Measurements from ENCODE around the gene RGL1.

The RGL1 gene

DNA sequence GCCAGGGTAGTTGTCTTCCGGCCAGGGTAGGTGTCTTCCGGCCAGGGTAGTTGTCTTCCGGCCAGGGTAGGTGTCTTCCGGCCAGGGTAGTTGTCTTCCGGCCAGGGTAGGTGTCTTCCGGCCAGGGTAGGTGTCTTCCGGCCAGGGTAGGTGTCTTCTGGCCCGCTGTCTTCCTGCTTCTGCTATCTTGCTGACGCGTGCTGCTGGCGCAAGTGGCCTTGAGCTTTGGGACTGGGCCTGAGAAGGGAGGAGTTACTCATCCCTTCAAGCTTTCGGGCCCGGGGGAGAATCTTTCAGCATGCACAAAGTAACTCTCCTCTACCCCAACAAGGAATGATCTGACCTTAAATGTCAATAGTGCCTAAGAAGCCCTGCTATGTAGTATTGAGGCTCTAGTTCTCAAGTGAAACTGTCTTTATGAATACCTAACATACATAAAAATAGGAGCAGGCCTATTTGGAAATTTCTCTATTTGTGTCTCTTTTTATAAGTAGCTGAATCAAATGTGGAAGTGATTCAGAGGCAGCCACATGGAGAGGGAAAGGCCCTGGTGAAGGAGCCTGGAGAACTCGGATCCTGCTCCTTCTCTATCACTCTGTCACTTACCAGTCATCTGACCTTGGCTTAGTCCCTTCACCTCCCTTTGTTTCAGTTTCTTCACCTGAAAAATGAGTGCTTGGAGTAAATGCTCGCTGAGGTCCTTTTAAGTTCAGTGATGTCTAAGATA, 65.6 kb downstream of the RGL1 start:
- H3K4me1 ChIP-seq (ENCODE audit: control insufficient read depth, insufficient read depth, low read length): no peaks in the 10 kb centered on the region
- POLR2A ChIA-PET: no interaction called here

GRCh38 chr1:183871142-183871541, 66.2 kb downstream of the RGL1 start:
- Histone ChIP-seq H3K9me3 (ENCODE audit: control insufficient read depth, insufficient read depth, low read depth, low read length) (no peaks in the 10 kb centered on the region), H3K36me3 (ENCODE audit: control insufficient read depth in 2 of 2, insufficient read depth in 1 of 2, low read length in 2 of 2) (no peaks in the 10 kb centered on the region), H3K27ac (ENCODE audit: extremely low read depth, low read depth, low read length) (no peak overlapping the region), H3K4me1 (ENCODE audit: control insufficient read depth, insufficient read depth, low read length) (no peaks in the 10 kb centered on the region), H3K4me3 (ENCODE audit: low read depth, low read length) (no peak overlapping the region)
- POLR2A ChIA-PET: no interaction called here
- CTCF ChIA-PET: no interaction called here
- TF ChIP-seq ZNF629 (tag by site-specific recombination; IDR thresholded peaks at IDR 0.05) (0 out of 2 replicates have a peak, but pooled peaks have one; percentile 37), ZNF2 (tag by site-specific recombination; IDR thresholded peaks at IDR 0.05) (no peak), ZBTB21 (tag by site-specific recombination; IDR thresholded peaks at IDR 0.05) (peak; percentile 26; the same call in 1 of the 2 replicates), SALL2 (tag by site-specific recombination; IDR thresholded peaks at IDR 0.05; ENCODE audit: borderline replicate concordance) (no peak)
- TF ChIP-seq, protein P1, sequence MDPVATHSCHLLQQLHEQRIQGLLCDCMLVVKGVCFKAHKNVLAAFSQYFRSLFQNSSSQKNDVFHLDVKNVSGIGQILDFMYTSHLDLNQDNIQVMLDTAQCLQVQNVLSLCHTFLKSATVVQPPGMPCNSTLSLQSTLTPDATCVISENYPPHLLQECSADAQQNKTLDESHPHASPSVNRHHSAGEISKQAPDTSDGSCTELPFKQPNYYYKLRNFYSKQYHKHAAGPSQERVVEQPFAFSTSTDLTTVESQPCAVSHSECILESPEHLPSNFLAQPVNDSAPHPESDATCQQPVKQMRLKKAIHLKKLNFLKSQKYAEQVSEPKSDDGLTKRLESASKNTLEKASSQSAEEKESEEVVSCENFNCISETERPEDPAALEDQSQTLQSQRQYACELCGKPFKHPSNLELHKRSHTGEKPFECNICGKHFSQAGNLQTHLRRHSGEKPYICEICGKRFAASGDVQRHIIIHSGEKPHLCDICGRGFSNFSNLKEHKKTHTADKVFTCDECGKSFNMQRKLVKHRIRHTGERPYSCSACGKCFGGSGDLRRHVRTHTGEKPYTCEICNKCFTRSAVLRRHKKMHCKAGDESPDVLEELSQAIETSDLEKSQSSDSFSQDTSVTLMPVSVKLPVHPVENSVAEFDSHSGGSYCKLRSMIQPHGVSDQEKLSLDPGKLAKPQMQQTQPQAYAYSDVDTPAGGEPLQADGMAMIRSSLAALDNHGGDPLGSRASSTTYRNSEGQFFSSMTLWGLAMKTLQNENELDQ (tag by site-specific recombination; IDR thresholded peaks at IDR 0.05; ENCODE audit: low read depth): no peak

More for the DNA sequence above, 65.6 kb downstream of the RGL1 start:
- TF ChIP-seq, protein P2, sequence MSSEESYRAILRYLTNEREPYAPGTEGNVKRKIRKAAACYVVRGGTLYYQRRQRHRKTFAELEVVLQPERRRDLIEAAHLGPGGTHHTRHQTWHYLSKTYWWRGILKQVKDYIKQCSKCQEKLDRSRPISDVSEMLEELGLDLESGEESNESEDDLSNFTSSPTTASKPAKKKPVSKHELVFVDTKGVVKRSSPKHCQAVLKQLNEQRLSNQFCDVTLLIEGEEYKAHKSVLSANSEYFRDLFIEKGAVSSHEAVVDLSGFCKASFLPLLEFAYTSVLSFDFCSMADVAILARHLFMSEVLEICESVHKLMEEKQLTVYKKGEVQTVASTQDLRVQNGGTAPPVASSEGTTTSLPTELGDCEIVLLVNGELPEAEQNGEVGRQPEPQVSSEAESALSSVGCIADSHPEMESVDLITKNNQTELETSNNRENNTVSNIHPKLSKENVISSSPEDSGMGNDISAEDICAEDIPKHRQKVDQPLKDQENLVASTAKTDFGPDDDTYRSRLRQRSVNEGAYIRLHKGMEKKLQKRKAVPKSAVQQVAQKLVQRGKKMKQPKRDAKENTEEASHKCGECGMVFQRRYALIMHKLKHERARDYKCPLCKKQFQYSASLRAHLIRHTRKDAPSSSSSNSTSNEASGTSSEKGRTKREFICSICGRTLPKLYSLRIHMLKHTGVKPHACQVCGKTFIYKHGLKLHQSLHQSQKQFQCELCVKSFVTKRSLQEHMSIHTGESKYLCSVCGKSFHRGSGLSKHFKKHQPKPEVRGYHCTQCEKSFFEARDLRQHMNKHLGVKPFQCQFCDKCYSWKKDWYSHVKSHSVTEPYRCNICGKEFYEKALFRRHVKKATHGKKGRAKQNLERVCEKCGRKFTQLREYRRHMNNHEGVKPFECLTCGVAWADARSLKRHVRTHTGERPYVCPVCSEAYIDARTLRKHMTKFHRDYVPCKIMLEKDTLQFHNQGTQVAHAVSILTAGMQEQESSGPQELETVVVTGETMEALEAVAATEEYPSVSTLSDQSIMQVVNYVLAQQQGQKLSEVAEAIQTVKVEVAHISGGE (tag by site-specific recombination; conservative IDR thresholded peaks at IDR 0.05; ENCODE audit: low read depth): no peak
- no peak for TF ChIP-seq EGR2 (tag by site-specific recombination; IDR thresholded peaks at IDR 0.05; ENCODE audit: low read depth)
- TF ChIP-seq, protein P3, sequence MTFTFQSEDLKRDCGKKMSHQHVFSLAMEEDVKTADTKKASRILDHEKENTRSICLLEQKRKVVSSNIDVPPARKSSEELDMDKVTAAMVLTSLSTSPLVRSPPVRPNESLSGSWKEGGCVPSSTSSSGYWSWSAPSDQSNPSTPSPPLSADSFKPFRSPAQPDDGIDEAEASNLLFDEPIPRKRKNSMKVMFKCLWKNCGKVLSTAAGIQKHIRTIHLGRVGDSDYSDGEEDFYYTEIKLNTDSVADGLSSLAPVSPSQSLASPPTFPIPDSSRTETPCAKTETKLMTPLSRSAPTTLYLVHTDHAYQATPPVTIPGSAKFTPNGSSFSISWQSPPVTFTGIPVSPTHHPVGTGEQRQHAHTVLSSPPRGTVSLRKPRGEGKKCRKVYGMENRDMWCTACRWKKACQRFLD (tag by site-specific recombination; IDR thresholded peaks at IDR 0.05): no peak
- no peak overlapping the region for H3K4me3 ChIP-seq (ENCODE audit: low read depth, low read length)
- no peaks in the 10 kb centered on the region for H3K9me3 ChIP-seq (ENCODE audit: control insufficient read depth, insufficient read depth, low read depth, low read length)
- H3K36me3 ChIP-seq (ENCODE audit: control insufficient read depth in 2 of 2, insufficient read depth in 1 of 2, low read length in 2 of 2): no peaks in the 10 kb centered on the region
- no peak overlapping the region for H3K27ac ChIP-seq (ENCODE audit: extremely low read depth, low read depth, low read length)
- CTCF ChIA-PET: no interaction called here

- Histone ChIP-seq H3K27ac (ENCODE audit: extremely low read depth, low read depth, low read length) (no peak overlapping the region), H3K4me3 (ENCODE audit: low read depth, low read length) (no peak overlapping the region), H3K36me3 (ENCODE audit: control insufficient read depth in 2 of 2, insufficient read depth in 1 of 2, low read length in 2 of 2) (no peaks in the 10 kb centered on the region), H3K4me1 (ENCODE audit: control insufficient read depth, insufficient read depth, low read length) (no peaks in the 10 kb centered on the region), H3K9me3 (ENCODE audit: control insufficient read depth, insufficient read depth, low read depth, low read length) (no peaks in the 10 kb centered on the region)
- ChIA-PET POLR2A (no interaction called here), CTCF (no interaction called here)
- TF ChIP-seq ZNF548 (tag by site-specific recombination; IDR thresholded peaks at IDR 0.05) (no peak), ZNF423 (tag by site-specific recombination; IDR thresholded peaks at IDR 0.05) (no peak), ZSCAN5A (tag by site-specific recombination; IDR thresholded peaks at IDR 0.05) (no peak), ZNF645 (tag by site-specific recombination; IDR thresholded peaks at IDR 0.05) (no peak), ZNF629 (tag by site-specific recombination; IDR thresholded peaks at IDR 0.05) (no peak), ZNF776 (tag by site-specific recombination; IDR thresholded peaks at IDR 0.05; ENCODE audit: borderline replicate concordance) (no peak), ZNF426 (tag by site-specific recombination; IDR thresholded peaks at IDR 0.05) (no peak), ZNF48 (tag by site-specific recombination; IDR thresholded peaks at IDR 0.05) (no peak), ZBTB1 (tag by site-specific recombination; IDR thresholded peaks at IDR 0.05) (no peak), ZNF600 (tag by site-specific recombination; IDR thresholded peaks at IDR 0.05) (no peak)
- TF ChIP-seq, protein P4, sequence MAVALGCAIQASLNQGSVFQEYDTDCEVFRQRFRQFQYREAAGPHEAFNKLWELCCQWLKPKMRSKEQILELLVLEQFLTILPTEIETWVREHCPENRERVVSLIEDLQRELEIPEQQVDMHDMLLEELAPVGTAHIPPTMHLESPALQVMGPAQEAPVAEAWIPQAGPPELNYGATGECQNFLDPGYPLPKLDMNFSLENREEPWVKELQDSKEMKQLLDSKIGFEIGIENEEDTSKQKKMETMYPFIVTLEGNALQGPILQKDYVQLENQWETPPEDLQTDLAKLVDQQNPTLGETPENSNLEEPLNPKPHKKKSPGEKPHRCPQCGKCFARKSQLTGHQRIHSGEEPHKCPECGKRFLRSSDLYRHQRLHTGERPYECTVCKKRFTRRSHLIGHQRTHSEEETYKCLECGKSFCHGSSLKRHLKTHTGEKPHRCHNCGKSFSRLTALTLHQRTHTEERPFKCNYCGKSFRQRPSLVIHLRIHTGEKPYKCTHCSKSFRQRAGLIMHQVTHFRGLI (tag by site-specific recombination; IDR thresholded peaks at IDR 0.05): no peak
Observed at GRCh38 chr1:183871601-183872000, 66.7 kb downstream of the RGL1 start.
